ENCODE data around the gene ICE2.

- TF ChIP-seq, protein P1, sequence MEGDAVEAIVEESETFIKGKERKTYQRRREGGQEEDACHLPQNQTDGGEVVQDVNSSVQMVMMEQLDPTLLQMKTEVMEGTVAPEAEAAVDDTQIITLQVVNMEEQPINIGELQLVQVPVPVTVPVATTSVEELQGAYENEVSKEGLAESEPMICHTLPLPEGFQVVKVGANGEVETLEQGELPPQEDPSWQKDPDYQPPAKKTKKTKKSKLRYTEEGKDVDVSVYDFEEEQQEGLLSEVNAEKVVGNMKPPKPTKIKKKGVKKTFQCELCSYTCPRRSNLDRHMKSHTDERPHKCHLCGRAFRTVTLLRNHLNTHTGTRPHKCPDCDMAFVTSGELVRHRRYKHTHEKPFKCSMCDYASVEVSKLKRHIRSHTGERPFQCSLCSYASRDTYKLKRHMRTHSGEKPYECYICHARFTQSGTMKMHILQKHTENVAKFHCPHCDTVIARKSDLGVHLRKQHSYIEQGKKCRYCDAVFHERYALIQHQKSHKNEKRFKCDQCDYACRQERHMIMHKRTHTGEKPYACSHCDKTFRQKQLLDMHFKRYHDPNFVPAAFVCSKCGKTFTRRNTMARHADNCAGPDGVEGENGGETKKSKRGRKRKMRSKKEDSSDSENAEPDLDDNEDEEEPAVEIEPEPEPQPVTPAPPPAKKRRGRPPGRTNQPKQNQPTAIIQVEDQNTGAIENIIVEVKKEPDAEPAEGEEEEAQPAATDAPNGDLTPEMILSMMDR (IDR thresholded peaks at IDR 0.05), result no peak
- no peak for TF ChIP-seq POLR2A (IDR thresholded peaks at IDR 0.05)
These were observed 34.0 kb upstream of the ICE2 start for GRCh38 chr15:60512937-60513336.

All from uterus (tissue), 2 donors.